ENCODE results near the gene IRX3. TPM values are rescaled to one million over a fixed set of nuclear protein-coding genes. Genes with fewer than 3 reads are reported as not detected.
"Not testable (repeated sequence)": the region's sequence is repeated elsewhere in the genome, so short reads cannot be mapped to it uniquely, and the experiment has no call there.

Gene IRX3
- total and polyA plus RNA-seq, 11 donors = 28.6 to 101 (median 45.9) TPM

DNA sequence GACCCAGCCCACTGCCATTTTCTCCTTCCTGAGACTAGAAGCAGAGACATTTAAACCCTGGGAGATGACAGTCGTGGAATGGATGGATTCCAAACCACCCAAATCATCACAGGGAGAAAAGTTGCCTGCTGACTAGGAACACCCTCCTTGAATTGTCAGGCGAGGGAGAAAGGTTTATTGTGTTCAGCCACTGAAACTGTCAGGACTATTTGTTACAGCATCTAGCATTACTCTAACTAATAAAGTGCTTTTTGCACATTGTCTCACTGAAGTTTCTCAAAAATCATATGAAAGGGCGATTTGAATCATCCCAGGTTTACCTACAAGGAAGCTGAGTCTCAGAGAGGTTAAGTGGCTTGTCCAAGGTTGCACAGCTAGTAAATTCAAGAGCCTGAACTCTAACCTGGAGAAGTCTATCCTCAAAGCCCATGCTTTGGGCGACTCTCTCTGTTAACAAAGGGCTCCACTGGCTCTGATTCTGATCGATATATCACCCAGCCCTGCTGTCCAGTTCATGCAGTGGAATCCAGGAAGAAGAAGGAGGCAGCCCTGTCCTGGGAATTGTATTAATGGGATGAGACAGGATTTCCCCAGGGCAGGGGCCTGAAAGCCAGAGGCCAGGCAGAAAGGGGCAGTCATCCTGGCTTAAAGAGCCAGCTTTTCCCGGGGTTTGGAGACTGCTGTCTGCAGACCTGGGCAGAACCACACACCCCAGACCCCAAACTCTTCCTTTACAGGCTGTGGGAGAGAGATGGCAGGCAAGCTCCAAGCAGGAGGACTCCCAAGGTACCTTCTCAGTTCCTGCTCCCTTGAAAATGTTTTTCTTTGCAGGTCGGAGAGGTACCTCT is 37.5 kb downstream of the IRX3 start:
- H3K9me3 ChIP-seq = no peaks in the 10 kb centered on the region
- no peaks in the 10 kb centered on the region for H3K36me3 ChIP-seq
- H3K27ac ChIP-seq = no peak overlapping the region
- ATAC-seq (no peak), DNase-seq (no peak)
- TF ChIP-seq, protein P1, sequence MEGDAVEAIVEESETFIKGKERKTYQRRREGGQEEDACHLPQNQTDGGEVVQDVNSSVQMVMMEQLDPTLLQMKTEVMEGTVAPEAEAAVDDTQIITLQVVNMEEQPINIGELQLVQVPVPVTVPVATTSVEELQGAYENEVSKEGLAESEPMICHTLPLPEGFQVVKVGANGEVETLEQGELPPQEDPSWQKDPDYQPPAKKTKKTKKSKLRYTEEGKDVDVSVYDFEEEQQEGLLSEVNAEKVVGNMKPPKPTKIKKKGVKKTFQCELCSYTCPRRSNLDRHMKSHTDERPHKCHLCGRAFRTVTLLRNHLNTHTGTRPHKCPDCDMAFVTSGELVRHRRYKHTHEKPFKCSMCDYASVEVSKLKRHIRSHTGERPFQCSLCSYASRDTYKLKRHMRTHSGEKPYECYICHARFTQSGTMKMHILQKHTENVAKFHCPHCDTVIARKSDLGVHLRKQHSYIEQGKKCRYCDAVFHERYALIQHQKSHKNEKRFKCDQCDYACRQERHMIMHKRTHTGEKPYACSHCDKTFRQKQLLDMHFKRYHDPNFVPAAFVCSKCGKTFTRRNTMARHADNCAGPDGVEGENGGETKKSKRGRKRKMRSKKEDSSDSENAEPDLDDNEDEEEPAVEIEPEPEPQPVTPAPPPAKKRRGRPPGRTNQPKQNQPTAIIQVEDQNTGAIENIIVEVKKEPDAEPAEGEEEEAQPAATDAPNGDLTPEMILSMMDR (IDR thresholded peaks at IDR 0.05) = no peak
- TF ChIP-seq POLR2A (IDR thresholded peaks at IDR 0.05) = no peak
- intact Hi-C loops (cut with DNase I) = no loop called here
- peaks cover 0 to 5% (median 0%) of the 10 kb centered on the region in 12 donors for H3K4me1 ChIP-seq
- 71 to 77% (median 74%) methylated on average over 7 of the region's 7 CpGs for WGBS, 4 donors
- H3K27me3 ChIP-seq = no peaks in the 10 kb centered on the region
- no peak overlapping the region for H3K4me3 ChIP-seq

DNA sequence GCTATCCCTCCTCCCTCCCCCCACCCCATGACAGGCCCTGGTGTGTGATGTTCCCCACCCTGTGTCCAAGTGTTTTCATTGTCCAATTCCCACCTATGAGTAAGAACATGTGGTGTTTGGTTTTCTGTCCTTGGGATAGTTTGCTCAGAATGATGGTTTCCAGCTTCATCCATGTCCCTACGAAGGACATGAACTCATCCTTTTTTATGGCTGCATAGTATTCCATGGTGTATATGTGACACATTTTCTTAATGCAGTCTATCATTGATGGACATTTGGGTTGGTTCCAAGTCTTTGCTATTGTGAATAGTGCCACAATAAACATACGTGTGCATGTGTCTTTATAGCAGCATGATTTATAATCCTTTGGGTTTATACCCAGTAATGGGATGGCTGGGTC is 38.9 kb downstream of the IRX3 start:
- intact Hi-C loops (cut with DNase I); H3K27ac ChIP-seq; DNase-seq; H3K4me3 ChIP-seq; H3K4me1 ChIP-seq; H3K36me3 ChIP-seq; ATAC-seq; H3K27me3 ChIP-seq; H3K9me3 ChIP-seq: not testable (repeated sequence)
- WGBS, 4 donors = 89 to 99% (median 93%) methylated on average over 2 of the region's 2 CpGs

DNA sequence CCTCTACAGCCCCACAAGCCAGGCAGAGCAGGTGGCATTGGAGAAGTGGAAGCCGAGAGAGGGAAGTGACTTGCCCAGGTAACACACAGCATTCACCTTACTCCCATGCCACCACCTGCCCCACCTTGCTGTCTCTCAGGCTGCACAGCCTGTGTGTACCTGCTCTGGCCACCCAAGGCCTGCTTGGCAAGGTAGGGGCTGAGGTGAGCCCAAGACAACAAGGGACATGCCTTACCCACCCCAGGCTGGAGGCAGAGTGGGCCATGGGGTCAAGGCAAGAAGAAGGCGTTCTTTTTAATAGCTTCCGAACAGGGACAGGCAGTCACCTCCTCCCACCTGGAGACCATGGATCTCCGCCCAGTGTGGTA is 40.1 kb downstream of the IRX3 start:
- Histone ChIP-seq H3K27ac (no peak overlapping the region), H3K9me3 (no peaks in the 10 kb centered on the region), H3K27me3 (no peaks in the 10 kb centered on the region), H3K4me3 (no peak overlapping the region), H3K36me3 (no peaks in the 10 kb centered on the region), H3K4me1 (peaks cover 0 to 5% (median 0%) of the 10 kb centered on the region in 12 donors)
- DNase-seq (no peak), ATAC-seq (no peak)
- 92 to 95% (median 94%) methylated on average over 4 of the region's 4 CpGs for WGBS, 4 donors
- no peak for TF ChIP-seq POLR2A (IDR thresholded peaks at IDR 0.05)
- TF ChIP-seq, protein P1 (IDR thresholded peaks at IDR 0.05) = no peak
- intact Hi-C loops (cut with DNase I) = no loop called here

DNA sequence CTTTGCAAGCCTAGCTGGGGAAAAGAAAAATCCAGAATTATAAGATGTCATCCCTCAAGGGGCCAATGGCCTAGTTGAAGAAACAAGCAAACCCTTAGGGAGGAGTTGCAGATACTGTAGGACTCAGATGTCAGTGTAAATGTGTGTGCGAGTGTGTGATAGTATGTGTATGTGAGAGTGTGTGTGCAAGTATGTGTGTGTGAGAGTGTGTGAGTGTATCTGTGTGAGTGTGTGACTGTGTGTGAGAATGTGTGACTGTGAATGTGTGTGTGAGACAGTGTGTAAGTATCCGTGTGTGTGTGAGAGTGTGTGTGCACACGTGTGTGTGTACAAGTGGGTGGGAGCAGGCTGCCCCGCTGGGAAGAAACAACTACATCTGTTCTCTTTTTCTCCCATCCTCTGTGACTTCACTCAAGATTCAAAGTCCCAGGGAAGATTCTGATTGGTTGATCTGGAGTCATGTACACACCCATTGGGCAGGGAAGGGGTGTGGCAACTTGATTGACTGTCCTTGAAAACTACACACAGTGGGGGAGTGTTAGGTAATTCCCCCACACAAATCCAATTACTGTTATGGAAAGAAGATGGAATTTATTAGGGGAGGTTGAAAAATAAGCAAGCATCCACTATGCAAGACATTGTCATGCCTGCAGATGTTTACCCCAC is 40.7 kb downstream of the IRX3 start:
- intact Hi-C loops (cut with DNase I) = no loop called here
- Histone ChIP-seq H3K9me3 (no peaks in the 10 kb centered on the region), H3K4me1 (peaks cover 0 to 9% (median 4%) of the 10 kb centered on the region in 12 donors), H3K4me3 (no peak overlapping the region), H3K27me3 (no peaks in the 10 kb centered on the region), H3K27ac (no peak overlapping the region), H3K36me3 (no peaks in the 10 kb centered on the region)
- 80 to 93% (median 92%) methylated on average over 4 of the region's 4 CpGs for WGBS, 4 donors
- ATAC-seq (no peak), DNase-seq (no peak)
- TF ChIP-seq, protein P1 (IDR thresholded peaks at IDR 0.05) = no peak
- no peak for TF ChIP-seq POLR2A (IDR thresholded peaks at IDR 0.05)

Data from heart left ventricle (tissue), 16 donors.